ENCODE measurements around the gene ICA1L.
"Not testable (repeated sequence)": the region's sequence is repeated elsewhere in the genome, so short reads cannot be mapped to it uniquely, and the experiment has no call there.

Gene ICA1L

GRCh38 chr2:202870431-202871299, 901 bp downstream of the ICA1L start:
- H3K4me3 ChIP-seq (ENCODE audit: low read length), result peak overlapping the region; percentile 81
- peak; percentile 15 for DNase-seq (ENCODE audit: low read depth)

GRCh38 chr2:202861987-202862386, 9.6 kb downstream of the ICA1L start:
- DNase-seq (ENCODE audit: low read depth), result no peak
- TF ChIP-seq CTCF (conservative IDR thresholded peaks at IDR 0.05; ENCODE audit: low read length), result no peak
- H3K4me3 ChIP-seq (ENCODE audit: low read length), result no peak overlapping the region

More at GRCh38 chr2:202870431-202871299, 901 bp downstream of the ICA1L start:
- peak; percentile 30 for TF ChIP-seq CTCF (conservative IDR thresholded peaks at IDR 0.05; ENCODE audit: low read length)

DNA sequence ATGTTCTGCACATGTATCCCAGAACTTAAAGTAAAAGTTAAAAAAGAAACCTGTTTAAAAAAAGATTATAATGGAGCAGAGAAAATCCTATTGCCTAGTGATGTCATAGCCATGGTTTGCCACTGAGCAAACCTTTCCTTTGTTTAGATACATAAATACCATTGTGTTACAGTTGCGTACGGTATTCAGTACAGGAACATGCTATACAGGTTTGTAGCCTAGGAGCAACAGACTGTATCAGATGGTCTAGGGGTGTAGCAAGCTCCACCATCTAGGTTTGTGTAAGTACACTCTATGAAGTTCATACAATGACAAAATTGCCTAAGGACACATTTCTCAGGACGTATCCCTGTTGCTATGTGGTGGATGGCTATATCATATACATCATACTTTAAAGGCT, 13.0 kb downstream of the ICA1L start:
- no peak for DNase-seq (ENCODE audit: low read depth)
- H3K4me3 ChIP-seq (ENCODE audit: low read length), result no peak overlapping the region
- TF ChIP-seq CTCF (conservative IDR thresholded peaks at IDR 0.05; ENCODE audit: low read length), result no peak

GRCh38 chr2:202849343-202849742, 22.2 kb downstream of the ICA1L start:
- not testable (repeated sequence) for H3K4me3 ChIP-seq (ENCODE audit: low read length); DNase-seq (ENCODE audit: low read depth)

- peak; percentile 11 for DNase-seq (ENCODE audit: low read depth)
- TF ChIP-seq CTCF (conservative IDR thresholded peaks at IDR 0.05; ENCODE audit: low read length), result no peak
Measured at GRCh38 chr2:202848813-202849212, 22.8 kb downstream of the ICA1L start.

DNA sequence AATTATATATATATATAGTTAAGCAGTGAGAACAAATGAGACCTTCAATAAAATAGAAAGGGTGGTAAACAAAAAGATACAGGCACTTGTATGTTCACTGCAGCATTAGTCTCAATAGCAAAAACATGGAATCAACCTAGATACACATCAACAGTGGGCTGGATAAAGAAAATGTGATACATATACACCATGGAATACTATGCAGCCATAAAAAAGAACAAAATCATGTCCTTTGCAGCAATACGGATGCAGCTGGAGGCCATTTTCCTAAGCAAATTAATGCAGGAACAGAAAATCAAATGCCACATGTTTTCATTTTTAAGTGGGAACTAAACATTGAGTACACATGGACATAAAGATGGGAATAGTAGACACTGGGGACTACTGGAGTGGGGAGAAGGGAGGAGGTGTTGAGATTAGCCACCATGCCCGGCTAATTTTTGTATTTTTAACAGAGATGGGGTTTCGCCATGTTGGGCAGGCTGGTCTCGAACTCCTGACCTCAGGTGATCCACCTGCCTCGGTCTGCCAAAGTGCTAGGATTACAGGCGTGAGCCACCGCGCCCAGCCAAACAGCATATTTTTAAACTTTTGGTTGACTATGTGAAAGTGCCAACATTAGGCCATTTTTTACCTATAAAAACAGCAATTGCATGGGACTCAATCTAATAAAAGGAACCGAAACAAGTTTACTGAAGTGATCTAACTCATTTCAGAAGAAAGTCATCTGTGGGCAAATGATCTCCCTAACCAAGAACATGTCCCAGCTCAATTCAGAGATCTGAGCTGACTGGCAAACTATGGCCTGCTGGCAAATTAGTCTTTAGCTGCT, 23.7 kb downstream of the ICA1L start:
- DNase-seq (ENCODE audit: low read depth), result no peak
- H3K4me3 ChIP-seq (ENCODE audit: low read length), result no peak overlapping the region
- TF ChIP-seq CTCF (conservative IDR thresholded peaks at IDR 0.05; ENCODE audit: low read length), result no peak

More at GRCh38 chr2:202848813-202849212, 22.8 kb downstream of the ICA1L start:
- H3K4me3 ChIP-seq (ENCODE audit: low read length), result no peak overlapping the region

- no peak for DNase-seq (ENCODE audit: low read depth)
Measured at GRCh38 chr2:202844656-202845055, 26.9 kb downstream of the ICA1L start.

More at GRCh38 chr2:202844656-202845055, 26.9 kb downstream of the ICA1L start:
- TF ChIP-seq CTCF (conservative IDR thresholded peaks at IDR 0.05; ENCODE audit: low read length), result no peak
- no peak overlapping the region for H3K4me3 ChIP-seq (ENCODE audit: low read length)
